Measurements from ENCODE around the gene ADRA1B.

Gene ADRA1B

DNA sequence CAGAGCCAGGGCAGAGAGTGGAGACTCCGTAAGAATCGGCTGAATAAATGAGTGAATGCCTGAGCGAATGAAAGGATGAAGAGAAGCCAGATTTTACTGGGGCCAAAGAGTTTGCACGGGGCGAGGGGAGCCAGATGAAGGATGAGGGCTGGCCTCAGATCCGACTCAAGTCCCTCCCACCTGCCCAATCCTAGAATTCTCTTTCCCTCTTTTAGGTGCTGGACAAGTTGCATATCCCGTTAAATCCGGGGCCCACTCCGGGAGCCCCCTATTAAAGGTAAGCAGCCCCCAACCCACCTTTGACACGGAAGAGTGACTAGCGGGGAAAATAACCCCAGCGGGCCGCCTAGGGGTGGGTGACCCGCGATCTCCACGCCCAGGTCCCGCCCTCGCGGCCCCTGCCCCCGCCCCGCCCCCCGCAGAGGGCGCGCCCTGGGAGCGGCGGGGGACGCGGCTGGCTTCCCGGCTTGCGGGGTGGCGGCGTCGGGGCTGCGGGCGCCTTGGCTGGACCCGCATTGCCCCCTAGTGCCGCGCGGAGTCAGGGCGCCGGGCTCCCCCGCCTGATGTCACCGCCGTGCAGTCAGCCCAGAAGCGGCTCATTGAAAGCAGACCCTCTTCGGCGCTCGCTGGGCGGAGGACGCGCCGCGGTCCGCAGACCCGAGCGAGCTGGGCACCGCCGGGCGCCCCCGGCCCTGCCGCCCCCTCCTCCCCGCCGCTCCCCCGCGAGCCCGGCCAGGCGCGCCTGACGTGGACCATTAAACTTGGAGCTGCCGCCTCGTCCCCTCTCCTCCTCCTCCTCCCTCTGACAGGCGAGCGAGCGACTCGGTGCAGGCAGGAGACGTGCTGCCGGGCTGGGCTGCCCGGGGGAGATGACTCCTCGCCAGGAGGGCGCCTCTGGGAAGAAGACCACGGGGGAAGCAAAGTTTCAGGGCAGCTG, at the start of gene ADRA1B:
TSS of gene ADRA1B (plus strand) at position 579 of the 937 bp plus-strand sequence. CDS start 424 bp downstream, outside the sequence.
- peaks cover 18% of the 10 kb centered on the region for H3K4me1 ChIP-seq (ENCODE audit: insufficient read depth, low read length)
- no peak within 1 kb of the TSS for H3K27ac ChIP-seq (ENCODE audit: low read depth, low read length)
- H3K9ac ChIP-seq (ENCODE audit: low read length), result no peak within 1 kb of the TSS
- peak within 1 kb of the TSS; percentile 36 to 45 for H3K4me3 ChIP-seq (ENCODE audit: low read depth in 1 of 2, low read length in 2 of 2)
- H3K9me3 ChIP-seq (ENCODE audit: low read length), result no peaks in the 10 kb centered on the region
- H3K27me3 ChIP-seq (ENCODE audit: control insufficient read depth in 1 of 2, insufficient read depth in 2 of 2, low read length in 2 of 2), result peaks cover 0 to 6% of the 10 kb centered on the region in 2 donors
- H3K36me3 ChIP-seq (ENCODE audit: insufficient read depth, low read length), result no peaks in the 10 kb centered on the region

DNA sequence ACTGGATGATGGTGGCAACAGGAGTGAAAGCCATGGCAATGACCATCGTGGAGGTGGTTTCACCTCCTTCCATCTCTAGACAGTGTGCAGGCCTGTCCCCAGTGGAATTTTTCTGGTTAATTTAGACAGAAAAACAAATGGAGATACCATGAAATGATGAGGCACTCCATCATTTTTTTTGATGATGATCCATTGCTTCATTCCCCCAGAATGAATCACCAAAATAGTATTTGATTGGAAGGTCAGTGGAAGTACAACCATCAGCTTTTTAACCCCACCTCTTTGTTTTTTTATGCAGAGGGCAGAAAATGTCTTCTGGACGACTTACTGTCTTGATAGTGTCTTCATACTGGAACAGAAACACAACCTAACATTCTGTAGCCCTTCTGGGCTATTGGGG, 42.6 kb upstream of the ADRA1B start:
- no peak overlapping the region for H3K9ac ChIP-seq (ENCODE audit: low read length)
- no peaks in the 10 kb centered on the region for H3K27me3 ChIP-seq (ENCODE audit: control insufficient read depth in 1 of 2, insufficient read depth in 2 of 2, low read length in 2 of 2)
- H3K9me3 ChIP-seq (ENCODE audit: low read length), result no peaks in the 10 kb centered on the region
- H3K4me3 ChIP-seq (ENCODE audit: low read depth in 1 of 2, low read length in 2 of 2), result no peak overlapping the region
- H3K4me1 ChIP-seq (ENCODE audit: insufficient read depth, low read length), result peaks cover 7% of the 10 kb centered on the region
- H3K36me3 ChIP-seq (ENCODE audit: insufficient read depth, low read length), result no peaks in the 10 kb centered on the region
- no peak overlapping the region for H3K27ac ChIP-seq (ENCODE audit: low read depth, low read length)

GRCh38 chr5:159874263-159874662, 42.0 kb upstream of the ADRA1B start:
- Histone ChIP-seq H3K4me3 (ENCODE audit: low read depth in 1 of 2, low read length in 2 of 2) (no peak overlapping the region), H3K36me3 (ENCODE audit: insufficient read depth, low read length) (no peaks in the 10 kb centered on the region), H3K27ac (ENCODE audit: low read depth, low read length) (no peak overlapping the region), H3K9me3 (ENCODE audit: low read length) (no peaks in the 10 kb centered on the region), H3K9ac (ENCODE audit: low read length) (no peak overlapping the region), H3K4me1 (ENCODE audit: insufficient read depth, low read length) (peaks cover 13% of the 10 kb centered on the region), H3K27me3 (ENCODE audit: control insufficient read depth in 1 of 2, insufficient read depth in 2 of 2, low read length in 2 of 2) (no peaks in the 10 kb centered on the region)

GRCh38 chr5:159877016-159877415, 39.3 kb upstream of the ADRA1B start:
- H3K9ac ChIP-seq (ENCODE audit: low read length), result no peak overlapping the region
- H3K27ac ChIP-seq (ENCODE audit: low read depth, low read length), result no peak overlapping the region
- H3K27me3 ChIP-seq (ENCODE audit: control insufficient read depth in 1 of 2, insufficient read depth in 2 of 2, low read length in 2 of 2), result no peaks in the 10 kb centered on the region

DNA sequence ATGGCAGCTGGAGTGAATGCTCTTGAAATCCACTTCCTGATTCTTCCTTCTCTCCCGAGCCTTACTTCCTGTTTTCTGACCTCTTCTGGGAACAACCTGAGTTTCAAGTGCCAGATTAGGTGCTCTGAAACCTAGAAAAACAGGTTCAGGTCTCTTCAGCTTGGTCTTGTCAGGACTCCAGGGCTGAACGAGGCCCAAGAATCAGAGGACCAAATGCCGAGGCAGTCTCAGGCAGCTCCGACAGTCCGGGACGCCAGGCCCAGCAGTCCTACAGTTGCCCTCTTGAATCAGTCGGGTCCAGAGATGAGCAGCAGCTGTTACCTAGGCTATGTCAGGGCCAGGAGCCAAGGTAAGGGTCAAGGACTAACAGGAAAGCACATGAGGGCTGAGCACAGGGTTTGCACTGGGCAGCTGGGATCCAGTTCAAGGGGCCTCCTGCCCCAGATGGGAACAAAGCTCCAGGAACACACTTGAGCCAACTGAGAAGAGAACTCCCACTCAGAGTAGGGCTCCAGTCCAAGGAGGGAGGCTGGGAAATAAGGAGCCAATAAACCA, 38.3 kb upstream of the ADRA1B start:
- H3K27ac ChIP-seq (ENCODE audit: low read depth, low read length), result no peak overlapping the region
- H3K9me3 ChIP-seq (ENCODE audit: low read length), result no peaks in the 10 kb centered on the region
- no peak overlapping the region for H3K9ac ChIP-seq (ENCODE audit: low read length)
- H3K27me3 ChIP-seq (ENCODE audit: control insufficient read depth in 1 of 2, insufficient read depth in 2 of 2, low read length in 2 of 2), result no peaks in the 10 kb centered on the region
- H3K4me1 ChIP-seq (ENCODE audit: insufficient read depth, low read length), result peaks cover 13% of the 10 kb centered on the region
- H3K36me3 ChIP-seq (ENCODE audit: insufficient read depth, low read length), result no peaks in the 10 kb centered on the region
- H3K4me3 ChIP-seq (ENCODE audit: low read depth in 1 of 2, low read length in 2 of 2), result no peak overlapping the region

More at GRCh38 chr5:159877016-159877415, 39.3 kb upstream of the ADRA1B start:
- H3K9me3 ChIP-seq (ENCODE audit: low read length), result no peaks in the 10 kb centered on the region
- no peak overlapping the region for H3K4me3 ChIP-seq (ENCODE audit: low read depth in 1 of 2, low read length in 2 of 2)
- peaks cover 13% of the 10 kb centered on the region for H3K4me1 ChIP-seq (ENCODE audit: insufficient read depth, low read length)
- no peaks in the 10 kb centered on the region for H3K36me3 ChIP-seq (ENCODE audit: insufficient read depth, low read length)

GRCh38 chr5:159878988-159879471, 37.3 kb upstream of the ADRA1B start:
- Histone ChIP-seq H3K36me3 (ENCODE audit: insufficient read depth, low read length) (no peaks in the 10 kb centered on the region), H3K4me1 (ENCODE audit: insufficient read depth, low read length) (peaks cover 13% of the 10 kb centered on the region), H3K9me3 (ENCODE audit: low read length) (no peaks in the 10 kb centered on the region), H3K9ac (ENCODE audit: low read length) (no peak overlapping the region), H3K4me3 (ENCODE audit: low read depth in 1 of 2, low read length in 2 of 2) (no peak overlapping the region), H3K27me3 (ENCODE audit: control insufficient read depth in 1 of 2, insufficient read depth in 2 of 2, low read length in 2 of 2) (no peaks in the 10 kb centered on the region), H3K27ac (ENCODE audit: low read depth, low read length) (no peak overlapping the region)

- Histone ChIP-seq H3K27me3 (ENCODE audit: control insufficient read depth in 1 of 2, insufficient read depth in 2 of 2, low read length in 2 of 2) (no peaks in the 10 kb centered on the region), H3K27ac (ENCODE audit: low read depth, low read length) (no peak overlapping the region), H3K36me3 (ENCODE audit: insufficient read depth, low read length) (no peaks in the 10 kb centered on the region), H3K9me3 (ENCODE audit: low read length) (no peaks in the 10 kb centered on the region), H3K4me1 (ENCODE audit: insufficient read depth, low read length) (peaks cover 13% of the 10 kb centered on the region), H3K9ac (ENCODE audit: low read length) (no peak overlapping the region), H3K4me3 (ENCODE audit: low read depth in 1 of 2, low read length in 2 of 2) (no peak overlapping the region)
Observed at GRCh38 chr5:159880676-159881075, 35.6 kb upstream of the ADRA1B start.

GRCh38 chr5:159881967-159882366, 34.3 kb upstream of the ADRA1B start:
- H3K9me3 ChIP-seq (ENCODE audit: low read length), result no peaks in the 10 kb centered on the region
- H3K9ac ChIP-seq (ENCODE audit: low read length), result no peak overlapping the region
- no peak overlapping the region for H3K4me3 ChIP-seq (ENCODE audit: low read depth in 1 of 2, low read length in 2 of 2)
- H3K4me1 ChIP-seq (ENCODE audit: insufficient read depth, low read length), result peaks cover 13% of the 10 kb centered on the region
- no peaks in the 10 kb centered on the region for H3K36me3 ChIP-seq (ENCODE audit: insufficient read depth, low read length)
- no peaks in the 10 kb centered on the region for H3K27me3 ChIP-seq (ENCODE audit: control insufficient read depth in 1 of 2, insufficient read depth in 2 of 2, low read length in 2 of 2)
- H3K27ac ChIP-seq (ENCODE audit: low read depth, low read length), result no peak overlapping the region

- Histone ChIP-seq H3K9ac (ENCODE audit: low read length) (no peak overlapping the region), H3K9me3 (ENCODE audit: low read length) (no peaks in the 10 kb centered on the region), H3K27ac (ENCODE audit: low read depth, low read length) (no peak overlapping the region), H3K4me1 (ENCODE audit: insufficient read depth, low read length) (peaks cover 6% of the 10 kb centered on the region), H3K27me3 (ENCODE audit: control insufficient read depth in 1 of 2, insufficient read depth in 2 of 2, low read length in 2 of 2) (no peaks in the 10 kb centered on the region), H3K4me3 (ENCODE audit: low read depth in 1 of 2, low read length in 2 of 2) (no peak overlapping the region), H3K36me3 (ENCODE audit: insufficient read depth, low read length) (no peaks in the 10 kb centered on the region)
Observed at GRCh38 chr5:159883522-159883950, 32.7 kb upstream of the ADRA1B start.

DNA sequence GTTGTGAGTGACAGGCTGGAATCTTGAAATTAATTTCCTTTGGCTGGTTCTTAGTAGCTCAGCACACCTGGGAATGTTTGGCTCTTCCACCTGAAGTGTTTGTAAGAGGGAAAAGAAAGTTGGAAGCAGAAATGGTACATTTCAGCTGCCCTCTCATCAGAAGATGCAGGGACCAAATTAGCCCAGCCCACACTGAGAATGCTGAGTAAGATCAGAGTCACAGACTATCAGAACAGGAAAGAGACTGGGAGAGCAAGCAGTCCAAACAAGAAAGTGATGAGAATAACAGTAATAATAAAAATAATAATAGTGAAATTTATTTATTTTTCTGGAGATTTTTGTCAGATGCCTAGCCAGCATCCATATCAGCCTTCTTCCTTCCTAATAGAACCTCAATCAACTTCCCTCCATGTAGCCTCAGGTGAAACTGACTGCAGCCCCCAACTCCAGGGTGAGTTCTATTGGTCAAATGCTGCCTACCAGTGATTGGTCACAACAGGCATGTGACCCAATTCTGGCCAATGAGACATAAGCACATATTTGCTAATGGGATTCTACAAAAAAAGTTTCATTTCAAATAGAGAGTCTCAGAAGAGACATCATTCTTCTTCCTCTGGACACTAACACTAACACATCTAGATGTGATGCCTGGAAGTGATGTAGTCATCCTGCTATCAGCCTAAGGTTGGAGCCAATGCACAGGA, 31.2 kb upstream of the ADRA1B start:
- no peak overlapping the region for H3K27ac ChIP-seq (ENCODE audit: low read depth, low read length)
- H3K9ac ChIP-seq (ENCODE audit: low read length), result no peak overlapping the region
- H3K4me3 ChIP-seq (ENCODE audit: low read depth in 1 of 2, low read length in 2 of 2), result no peak overlapping the region
- no peaks in the 10 kb centered on the region for H3K9me3 ChIP-seq (ENCODE audit: low read length)
- H3K36me3 ChIP-seq (ENCODE audit: insufficient read depth, low read length), result no peaks in the 10 kb centered on the region
- H3K27me3 ChIP-seq (ENCODE audit: control insufficient read depth in 1 of 2, insufficient read depth in 2 of 2, low read length in 2 of 2), result no peaks in the 10 kb centered on the region
- no peaks in the 10 kb centered on the region for H3K4me1 ChIP-seq (ENCODE audit: insufficient read depth, low read length)

DNA sequence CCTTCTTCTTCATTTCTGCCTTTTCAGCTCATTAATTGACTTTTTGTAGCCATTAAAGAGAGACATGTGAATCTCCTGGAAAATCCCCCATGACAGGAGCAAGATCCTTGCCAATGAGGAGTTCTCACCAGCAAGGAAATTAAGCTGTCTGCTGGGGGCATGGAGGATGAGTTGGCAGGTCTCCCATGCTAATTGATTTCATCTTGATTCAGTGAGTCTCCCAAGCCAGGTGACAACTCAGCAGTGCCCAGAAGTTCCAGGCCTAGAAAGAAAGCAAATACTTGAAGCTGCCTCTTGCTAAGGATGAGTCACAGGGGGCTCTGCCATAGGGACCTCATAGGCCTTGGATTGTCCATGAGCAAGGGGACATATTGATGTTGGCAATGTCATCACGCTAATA, 30.0 kb upstream of the ADRA1B start:
- no peak overlapping the region for H3K9ac ChIP-seq (ENCODE audit: low read length)
- H3K9me3 ChIP-seq (ENCODE audit: low read length), result no peaks in the 10 kb centered on the region
- H3K27me3 ChIP-seq (ENCODE audit: control insufficient read depth in 1 of 2, insufficient read depth in 2 of 2, low read length in 2 of 2), result no peaks in the 10 kb centered on the region
- H3K36me3 ChIP-seq (ENCODE audit: insufficient read depth, low read length), result no peaks in the 10 kb centered on the region
- H3K4me3 ChIP-seq (ENCODE audit: low read depth in 1 of 2, low read length in 2 of 2), result no peak overlapping the region
- H3K27ac ChIP-seq (ENCODE audit: low read depth, low read length), result no peak overlapping the region
- H3K4me1 ChIP-seq (ENCODE audit: insufficient read depth, low read length), result no peaks in the 10 kb centered on the region
